Measurements from ENCODE around the gene BABAM2.
A peak's percentile ranks its signal among the peaks of the same experiment; 100 is the strongest.

Gene BABAM2

GRCh38 chr2:27886322-27886721, 4.2 kb upstream of the BABAM2 start:
- Histone ChIP-seq H3K36me3 (replicated peaks) (no peaks in the 10 kb centered on the region), H3K4me3 (no peak overlapping the region), H3K9me3 (no peaks in the 10 kb centered on the region), H3K27me3 (ENCODE audit: low read depth) (no peaks in the 10 kb centered on the region), H3K4me1 (peaks cover 9% of the 10 kb centered on the region)
- DNase-seq (ENCODE audit: low spot score in 2 of 2): no peak
- in situ Hi-C loops (cut with MboI; ENCODE audit: low sequenced_read_pairs): no loop called here

GRCh38 chr2:27887111-27887510, 3.4 kb upstream of the BABAM2 start:
- Histone ChIP-seq H3K27me3 (ENCODE audit: low read depth) (no peaks in the 10 kb centered on the region), H3K9me3 (no peaks in the 10 kb centered on the region), H3K4me3 (no peak overlapping the region), H3K4me1 (peaks cover 12% of the 10 kb centered on the region), H3K36me3 (replicated peaks) (no peaks in the 10 kb centered on the region)
- in situ Hi-C loops (cut with MboI; ENCODE audit: low sequenced_read_pairs): no loop called here
- no peak for DNase-seq (ENCODE audit: low spot score in 2 of 2)

- in situ Hi-C loops (cut with MboI; ENCODE audit: low sequenced_read_pairs): no loop called here
- no peaks in the 10 kb centered on the region for H3K36me3 ChIP-seq (replicated peaks)
- DNase-seq (ENCODE audit: low spot score in 2 of 2): no peak
- H3K4me3 ChIP-seq: no peak overlapping the region
- H3K27me3 ChIP-seq (ENCODE audit: low read depth): no peaks in the 10 kb centered on the region
- peaks cover 12% of the 10 kb centered on the region for H3K4me1 ChIP-seq
- H3K9me3 ChIP-seq: no peaks in the 10 kb centered on the region
Observed at GRCh38 chr2:27887830-27888229, 2.7 kb upstream of the BABAM2 start.

- in situ Hi-C loops (cut with MboI; ENCODE audit: low sequenced_read_pairs): no loop called here
- Histone ChIP-seq H3K9me3 (no peaks in the 10 kb centered on the region), H3K36me3 (replicated peaks) (no peaks in the 10 kb centered on the region), H3K4me3 (no peak overlapping the region), H3K27me3 (ENCODE audit: low read depth) (no peaks in the 10 kb centered on the region), H3K4me1 (peaks cover 12% of the 10 kb centered on the region)
- no peak for DNase-seq (ENCODE audit: low spot score in 2 of 2)
Observed at GRCh38 chr2:27888790-27889189, 1.7 kb upstream of the BABAM2 start.

GRCh38 chr2:27889774-27890145, 769 bp upstream of the BABAM2 start:
- Histone ChIP-seq H3K27me3 (ENCODE audit: low read depth) (no peaks in the 10 kb centered on the region), H3K36me3 (replicated peaks) (no peaks in the 10 kb centered on the region; the same call in 1 of the 2 replicates), H3K4me3 (peak overlapping the region; percentile 75), H3K4me1 (peaks cover 12% of the 10 kb centered on the region), H3K9me3 (no peaks in the 10 kb centered on the region)
- no peak for DNase-seq (ENCODE audit: low spot score in 2 of 2)
- in situ Hi-C loops (cut with MboI; ENCODE audit: low sequenced_read_pairs): no loop called here

GRCh38 chr2:27890924-27891672, 569 bp downstream of the BABAM2 start:
- Histone ChIP-seq H3K4me3 (peak overlapping the region; percentile 75), H3K4me1 (peaks cover 12% of the 10 kb centered on the region), H3K36me3 (replicated peaks) (no peaks in the 10 kb centered on the region; the same call in 1 of the 2 replicates), H3K9me3 (no peaks in the 10 kb centered on the region), H3K27me3 (ENCODE audit: low read depth) (no peaks in the 10 kb centered on the region)
- DNase-seq (ENCODE audit: low spot score in 2 of 2): peak in 1 of 2 experiments; percentile 57
- in situ Hi-C loops (cut with MboI; ENCODE audit: low sequenced_read_pairs): no loop called here

- H3K36me3 ChIP-seq (replicated peaks): no peaks in the 10 kb centered on the region; the same call in 1 of the 2 replicates
- H3K9me3 ChIP-seq: no peaks in the 10 kb centered on the region
- in situ Hi-C loops (cut with MboI; ENCODE audit: low sequenced_read_pairs): no loop called here
- H3K27me3 ChIP-seq (ENCODE audit: low read depth): no peaks in the 10 kb centered on the region
- peaks cover 12% of the 10 kb centered on the region for H3K4me1 ChIP-seq
- no peak overlapping the region; the same call in 1 of the 2 replicates for H3K4me3 ChIP-seq
- no peak for DNase-seq (ENCODE audit: low spot score in 2 of 2)
Observed at GRCh38 chr2:27891673-27892105, 1.2 kb downstream of the BABAM2 start.

- in situ Hi-C loops (cut with MboI; ENCODE audit: low sequenced_read_pairs): no loop called here
- H3K4me3 ChIP-seq: no peak overlapping the region
Observed at GRCh38 chr2:27893006-27893405, 2.5 kb downstream of the BABAM2 start.

GRCh38 chr2:27897717-27898116, 7.2 kb downstream of the BABAM2 start:
- in situ Hi-C loops (cut with MboI; ENCODE audit: low sequenced_read_pairs): no loop called here
- H3K27me3 ChIP-seq (ENCODE audit: low read depth): no peaks in the 10 kb centered on the region
- H3K4me3 ChIP-seq: no peak overlapping the region

More at GRCh38 chr2:27893006-27893405, 2.5 kb downstream of the BABAM2 start:
- Histone ChIP-seq H3K27me3 (ENCODE audit: low read depth) (no peaks in the 10 kb centered on the region), H3K4me1 (peaks cover 12% of the 10 kb centered on the region), H3K9me3 (no peaks in the 10 kb centered on the region), H3K36me3 (replicated peaks) (no peaks in the 10 kb centered on the region; the same call in 1 of the 2 replicates)
- DNase-seq (ENCODE audit: low spot score in 2 of 2): no peak

GRCh38 chr2:27901234-27901633, 10.7 kb downstream of the BABAM2 start:
- DNase-seq (ENCODE audit: low spot score in 2 of 2): no peak
- no peak overlapping the region for H3K4me3 ChIP-seq
- no peaks in the 10 kb centered on the region; the same call in 1 of the 2 replicates for H3K9me3 ChIP-seq
- no peaks in the 10 kb centered on the region for H3K27me3 ChIP-seq (ENCODE audit: low read depth)
- H3K4me1 ChIP-seq: no peaks in the 10 kb centered on the region
- no peaks in the 10 kb centered on the region; the same call in 1 of the 2 replicates for H3K36me3 ChIP-seq (replicated peaks)
- in situ Hi-C loops (cut with MboI; ENCODE audit: low sequenced_read_pairs): no loop called here

More at GRCh38 chr2:27897717-27898116, 7.2 kb downstream of the BABAM2 start:
- Histone ChIP-seq H3K36me3 (replicated peaks) (no peaks in the 10 kb centered on the region; the same call in 1 of the 2 replicates), H3K9me3 (no peaks in the 10 kb centered on the region), H3K4me1 (no peaks in the 10 kb centered on the region)
- no peak for DNase-seq (ENCODE audit: low spot score in 2 of 2)

GRCh38 chr2:27902098-27902497, 11.6 kb downstream of the BABAM2 start:
- Histone ChIP-seq H3K4me1 (peaks cover 5% of the 10 kb centered on the region), H3K27me3 (ENCODE audit: low read depth) (no peaks in the 10 kb centered on the region), H3K36me3 (replicated peaks) (no peaks in the 10 kb centered on the region; the same call in 1 of the 2 replicates), H3K9me3 (no peaks in the 10 kb centered on the region; the same call in 1 of the 2 replicates), H3K4me3 (no peak overlapping the region)
- in situ Hi-C loops (cut with MboI; ENCODE audit: low sequenced_read_pairs): no loop called here
- no peak for DNase-seq (ENCODE audit: low spot score in 2 of 2)

- DNase-seq (ENCODE audit: low spot score in 2 of 2): no peak
- in situ Hi-C loops (cut with MboI; ENCODE audit: low sequenced_read_pairs): no loop called here
- no peaks in the 10 kb centered on the region; the same call in 1 of the 2 replicates for H3K9me3 ChIP-seq
- H3K27me3 ChIP-seq (ENCODE audit: low read depth): no peaks in the 10 kb centered on the region
- H3K4me3 ChIP-seq: no peak overlapping the region
- peaks cover 5% of the 10 kb centered on the region for H3K4me1 ChIP-seq
- H3K36me3 ChIP-seq (replicated peaks): no peaks in the 10 kb centered on the region; the same call in 1 of the 2 replicates
Observed at GRCh38 chr2:27903018-27903417, 12.5 kb downstream of the BABAM2 start.

GRCh38 chr2:27903649-27904404, 13.3 kb downstream of the BABAM2 start:
- Histone ChIP-seq H3K9me3 (no peaks in the 10 kb centered on the region; the same call in 1 of the 2 replicates), H3K27me3 (ENCODE audit: low read depth) (no peaks in the 10 kb centered on the region), H3K4me3 (no peak overlapping the region), H3K36me3 (replicated peaks) (no peaks in the 10 kb centered on the region; the same call in 1 of the 2 replicates), H3K4me1 (peaks cover 5% of the 10 kb centered on the region)
- in situ Hi-C loops (cut with MboI; ENCODE audit: low sequenced_read_pairs): no loop called here
- no peak for DNase-seq (ENCODE audit: low spot score in 2 of 2)

GRCh38 chr2:27904405-27904665, 13.8 kb downstream of the BABAM2 start:
- in situ Hi-C loops (cut with MboI; ENCODE audit: low sequenced_read_pairs): no loop called here
- no peaks in the 10 kb centered on the region; the same call in 1 of the 2 replicates for H3K36me3 ChIP-seq (replicated peaks)
- no peaks in the 10 kb centered on the region for H3K27me3 ChIP-seq (ENCODE audit: low read depth)
- no peak for DNase-seq (ENCODE audit: low spot score in 2 of 2)
- peaks cover 5% of the 10 kb centered on the region for H3K4me1 ChIP-seq
- H3K4me3 ChIP-seq: no peak overlapping the region
- H3K9me3 ChIP-seq: no peaks in the 10 kb centered on the region; the same call in 1 of the 2 replicates
